Left lobe of liver (tissue), 2 donors: ENCODE measurements around the gene GTF2H1. TPM values are rescaled to one million over a fixed set of nuclear protein-coding genes. Genes with fewer than 3 reads are reported as not detected.
A peak's percentile ranks its signal among the peaks of the same experiment; 100 is the strongest.

Experiments
- ATAC-seq: fragments of 200-7000 bp; cut with Tn5 transposase; one replicate; pipeline ENCODE4 v1.9.1; 2020; ENCODE audit warnings: mild to moderate bottlenecking, moderate library complexity
- DNase-seq: peaks from one replicate; pipeline ENCODE4 v3.0.0-alpha.2; 2020; ENCODE audit warnings: low spot score
- total RNA-seq: library from RNA; stranded (reverse); gene quantifications from one replicate; pipeline ENCODE4 v1.2.1, GENCODE V29; 2021
- donor health status: DM: no; HTN: no; CAD: no; lungs with moderate emphysema.
- donor health status: DM: no; HTN: yes; CAD: no.

GTF2H1 gene
- total RNA-seq: 11.3 TPM

DNA sequence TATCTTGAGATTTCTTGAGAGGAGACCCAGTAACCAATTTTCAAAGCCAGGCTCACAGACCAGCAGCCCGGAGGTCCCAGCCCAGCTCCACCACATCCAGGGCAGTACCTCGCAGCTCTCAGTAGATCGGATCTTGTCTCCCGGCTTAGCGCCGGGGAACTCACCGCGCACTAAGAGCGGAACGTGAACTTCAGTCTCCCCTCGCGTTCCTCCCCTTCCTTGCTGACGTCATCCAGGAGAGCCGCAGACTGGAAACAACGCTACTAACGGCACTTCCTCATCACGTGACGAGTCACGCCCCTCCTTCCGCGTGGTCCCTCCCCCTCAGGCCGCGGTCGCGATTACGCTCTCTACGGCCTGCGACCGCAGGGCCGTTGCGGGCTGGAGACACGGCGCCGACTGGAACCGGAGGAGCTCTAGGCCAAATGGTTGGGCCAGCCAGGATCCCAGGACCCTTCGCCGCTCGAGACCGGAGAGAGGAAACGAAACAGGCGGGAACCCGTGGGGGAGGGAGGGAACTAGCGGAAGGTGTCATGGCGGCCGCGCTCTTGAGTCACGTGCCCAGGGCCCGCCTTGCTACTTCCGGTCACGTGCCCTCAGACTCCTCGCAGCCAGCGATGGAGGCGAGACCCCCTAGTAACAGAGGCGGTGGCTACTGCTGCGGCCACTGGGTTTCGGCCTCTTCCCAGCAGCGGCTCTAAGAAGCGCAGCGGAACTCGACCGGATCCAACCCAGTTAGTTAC is at the start of gene GTF2H1, which contains the start of gene HPS5:
GTF2H1 (plus strand) TSS at position 599 of the 743 bp plus-strand sequence. CDS start 10,508 bp downstream, outside the sequence.
HPS5 (minus strand) TSS at position 172 of the 743 bp plus-strand sequence. CDS start 4,282 bp downstream, outside the sequence.
- DNase-seq (peak; percentile 98), ATAC-seq (peak; percentile 94)

DNA sequence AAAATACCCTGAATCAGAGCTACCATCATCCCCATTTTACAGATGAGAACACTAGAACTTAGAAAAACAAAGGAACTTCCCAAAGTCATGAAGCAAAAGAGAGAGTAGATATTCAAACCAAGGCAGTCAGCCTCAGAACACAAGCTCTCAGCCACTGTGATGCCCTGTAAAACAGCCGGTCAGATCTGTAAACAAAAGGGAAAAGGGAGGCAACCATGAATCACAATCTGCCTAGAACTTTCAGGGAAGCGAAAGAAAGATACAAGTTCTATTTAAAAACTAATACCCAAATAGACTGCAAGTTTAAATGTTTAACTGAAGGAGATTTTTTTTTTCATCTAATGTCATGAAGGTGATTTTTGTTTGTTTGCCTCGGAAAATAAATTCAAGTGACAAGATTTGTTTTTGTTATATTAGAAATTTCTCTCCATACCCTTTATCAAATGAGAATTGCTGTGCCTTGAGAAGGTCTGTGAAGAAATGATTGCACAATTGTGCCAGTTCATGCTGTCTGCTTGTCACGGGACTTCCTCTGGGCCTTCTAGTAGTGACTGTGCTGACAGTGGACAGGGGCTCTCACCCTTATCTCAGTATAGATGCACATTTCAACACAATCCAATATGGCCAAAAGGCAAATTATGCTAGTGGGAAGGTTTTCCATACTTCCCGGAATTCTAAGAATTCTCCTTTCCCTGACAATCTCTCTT is 44.6 kb upstream of the GTF2H1 start:
- ATAC-seq (peak; percentile 47), DNase-seq (no peak)

DNA sequence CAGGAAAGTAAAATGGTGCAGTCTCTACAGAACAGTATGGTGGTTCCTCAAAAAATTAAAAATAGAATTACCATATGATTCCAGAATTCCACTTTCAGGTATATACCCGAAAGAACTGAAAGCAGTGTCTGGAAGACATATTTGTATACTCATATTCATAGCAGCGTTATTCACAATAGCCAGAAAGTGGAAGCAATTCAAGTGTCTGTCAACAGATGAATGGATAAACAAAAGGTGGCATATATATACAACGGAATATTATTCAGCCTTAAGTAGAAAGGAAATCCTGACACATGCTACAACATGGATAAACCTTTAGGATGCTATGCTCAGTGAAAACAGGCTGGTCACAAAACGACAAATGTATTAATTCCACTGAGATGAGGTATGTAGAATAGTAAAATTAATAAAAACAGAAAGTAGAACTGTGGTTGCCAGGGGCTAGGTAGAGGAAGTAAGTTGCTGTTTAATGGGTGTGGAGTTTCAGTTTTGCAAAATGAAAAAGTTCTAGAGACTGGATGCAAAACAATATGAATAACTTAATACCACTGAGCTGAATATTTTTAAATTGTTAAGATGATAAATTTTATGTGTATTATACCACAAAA is 41.8 kb upstream of the GTF2H1 start:
- no peak for DNase-seq
- ATAC-seq: no peak

DNA sequence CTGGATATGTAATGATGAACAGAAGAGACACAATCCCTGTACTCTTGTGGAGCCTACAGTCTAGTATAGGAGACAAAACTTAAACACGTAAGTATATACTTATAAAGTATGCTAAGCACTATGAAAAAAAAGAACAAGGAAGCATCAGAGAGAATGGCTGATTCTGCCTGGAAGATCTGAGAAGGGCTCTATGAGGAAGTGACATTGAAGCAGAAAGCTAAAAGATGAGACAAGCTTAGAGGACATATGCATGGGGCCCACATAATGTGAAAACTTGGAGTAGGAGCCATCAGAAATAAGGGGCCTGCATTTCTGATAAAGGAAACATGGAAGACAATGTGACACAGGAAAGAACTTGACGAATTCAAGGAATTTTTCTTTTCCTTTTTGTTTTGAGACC is 39.7 kb upstream of the GTF2H1 start:
- ATAC-seq (no peak), DNase-seq (no peak)

DNA sequence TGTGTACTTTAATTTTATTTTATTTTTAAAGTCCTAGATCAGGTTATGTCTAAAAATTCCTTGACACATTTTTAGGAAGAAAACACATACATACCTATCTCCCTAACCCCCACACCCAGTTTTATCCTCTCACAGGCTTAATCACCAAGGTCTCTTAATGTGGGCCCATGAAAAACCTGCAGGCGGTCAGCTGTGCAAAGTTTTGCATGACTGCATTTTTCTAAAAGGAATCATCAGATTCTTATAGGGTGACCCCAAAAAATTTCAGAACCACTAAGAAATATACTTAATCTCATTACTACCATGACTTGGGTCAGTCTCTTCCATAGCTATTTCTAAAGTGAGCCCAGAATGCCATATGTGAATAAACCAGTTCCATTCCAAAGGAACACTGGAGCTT is 36.5 kb upstream of the GTF2H1 start:
- ATAC-seq: no peak
- no peak for DNase-seq

DNA sequence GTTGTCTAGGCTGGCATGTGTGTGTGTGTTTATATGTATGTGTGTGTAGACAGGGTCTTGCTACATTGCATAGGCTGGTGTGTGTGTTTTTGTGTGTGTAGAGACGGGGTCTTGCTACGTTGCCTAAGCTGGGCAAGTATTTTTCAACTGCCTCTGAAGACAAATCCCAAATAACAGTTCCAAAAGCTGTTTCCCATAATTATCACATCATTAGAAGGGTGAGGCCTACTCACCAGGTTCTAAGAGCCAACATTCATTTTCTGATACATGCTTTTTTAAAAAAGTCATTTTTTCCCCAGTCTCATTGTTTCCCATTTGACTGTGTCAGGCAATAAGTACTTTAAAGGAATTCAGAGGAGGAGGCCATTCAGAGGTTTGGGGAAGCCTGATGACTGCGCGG is 33.5 kb upstream of the GTF2H1 start:
- DNase-seq (no peak), ATAC-seq (no peak)

DNA sequence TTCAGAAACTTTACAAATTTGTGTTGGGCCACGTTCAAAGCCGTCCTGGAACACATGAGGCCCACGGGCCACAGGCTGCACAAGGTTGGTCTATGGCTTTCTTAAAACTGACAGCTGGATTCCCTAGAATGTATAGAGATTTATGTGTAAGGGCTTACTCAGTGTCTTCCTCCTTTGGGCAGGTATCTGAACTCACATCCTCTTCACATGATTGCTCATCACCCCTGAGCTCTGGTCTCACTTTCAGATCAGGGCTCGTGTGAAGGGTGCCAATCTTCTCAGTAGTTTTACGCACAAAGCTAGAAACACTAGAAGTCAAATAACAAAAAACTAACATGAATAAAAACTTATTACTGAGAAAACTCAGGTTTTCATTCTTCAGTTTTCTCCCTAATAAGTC is 27.5 kb upstream of the GTF2H1 start:
- DNase-seq (no peak), ATAC-seq (no peak)

DNA sequence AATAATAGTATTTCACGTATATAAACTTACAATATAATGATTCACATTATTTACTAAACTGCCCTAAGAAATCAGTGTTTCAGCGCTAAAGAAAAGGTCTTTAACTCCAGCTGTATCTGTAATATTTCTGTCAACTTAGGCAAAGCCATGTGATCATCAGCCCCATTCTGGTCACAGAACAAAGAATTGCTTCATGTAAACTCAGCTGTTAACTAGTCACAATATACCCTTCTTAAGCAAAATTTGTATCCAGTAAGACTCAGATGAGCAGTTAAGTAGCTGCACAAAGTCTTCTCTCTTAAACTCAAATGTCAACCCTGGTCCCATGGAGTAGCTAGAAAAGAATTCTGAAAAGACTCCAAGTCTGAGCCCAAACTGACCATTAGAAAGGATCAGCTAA is 27.1 kb upstream of the GTF2H1 start:
- ATAC-seq: no peak

DNA sequence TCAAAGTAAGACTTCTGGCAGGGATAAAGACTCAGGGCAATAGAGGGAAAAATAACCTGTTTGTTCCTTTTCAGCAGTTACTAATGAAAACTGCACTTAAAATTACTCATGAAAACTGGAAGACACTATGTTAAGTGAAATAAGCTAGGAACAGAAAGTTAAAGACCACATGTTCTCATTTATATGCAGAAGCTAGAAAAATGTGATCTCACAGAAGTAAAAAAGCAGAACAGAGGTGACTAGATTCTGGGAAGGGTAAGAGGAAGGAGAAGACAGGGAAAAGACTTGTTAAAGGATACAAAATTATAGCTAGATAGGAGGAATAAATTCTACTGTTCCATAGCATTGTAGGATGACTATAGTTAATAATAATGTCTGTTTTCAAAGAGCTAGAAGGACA is 22.6 kb upstream of the GTF2H1 start:
- DNase-seq: no peak
- no peak for ATAC-seq

More for the DNA sequence above, 27.1 kb upstream of the GTF2H1 start:
- DNase-seq: no peak

DNA sequence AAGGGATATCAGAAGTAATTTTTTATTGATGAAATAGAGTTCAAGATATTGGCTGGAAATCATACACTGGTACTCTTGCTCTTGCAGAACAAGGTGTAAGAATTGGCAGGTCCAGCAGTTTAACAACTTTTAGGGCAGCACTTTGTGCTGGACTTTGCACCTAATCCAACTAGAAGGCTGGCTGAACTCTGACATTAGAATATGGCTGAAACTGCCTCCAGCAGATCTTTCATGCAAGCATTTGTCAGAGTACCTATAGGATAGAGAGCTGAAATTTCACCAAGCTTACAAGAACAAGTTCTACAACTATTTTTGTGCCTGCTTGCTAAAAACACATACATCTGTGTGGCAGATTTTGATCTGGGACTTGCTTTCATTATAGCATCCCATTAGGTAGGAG is 17.6 kb upstream of the GTF2H1 start:
- DNase-seq (no peak), ATAC-seq (peak; percentile 65)

DNA sequence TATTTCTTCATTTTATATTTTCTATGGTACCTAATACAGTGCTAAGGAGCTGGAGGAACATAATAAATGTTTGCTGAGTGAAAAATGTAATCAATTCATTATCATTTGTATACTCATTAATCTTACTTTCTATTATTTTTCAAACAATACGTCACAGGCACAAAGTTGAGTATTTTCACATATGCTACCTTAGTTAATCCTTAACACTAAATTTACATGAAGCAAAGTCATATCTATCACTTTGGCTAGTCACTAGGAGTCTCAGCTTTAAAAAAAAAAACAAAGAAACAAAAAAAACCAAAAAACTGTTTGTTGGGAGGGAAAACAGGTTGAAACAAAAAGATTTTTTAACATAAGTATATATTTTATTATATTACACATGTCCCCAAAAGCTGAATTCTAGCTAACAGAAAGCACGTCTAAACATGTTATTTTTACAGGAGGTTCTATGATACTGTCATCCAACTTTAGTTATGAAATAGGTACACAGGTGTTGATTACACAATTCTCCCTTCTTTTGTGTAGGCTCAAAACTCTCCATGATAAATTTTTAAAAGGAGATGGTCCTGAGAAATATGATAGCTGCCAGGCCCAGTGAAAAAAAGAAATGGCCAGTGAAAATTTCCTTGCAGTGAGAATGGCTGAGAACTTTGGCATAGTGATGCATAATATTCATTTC is 14.8 kb upstream of the GTF2H1 start:
- DNase-seq (no peak), ATAC-seq (peak; percentile 22)

DNA sequence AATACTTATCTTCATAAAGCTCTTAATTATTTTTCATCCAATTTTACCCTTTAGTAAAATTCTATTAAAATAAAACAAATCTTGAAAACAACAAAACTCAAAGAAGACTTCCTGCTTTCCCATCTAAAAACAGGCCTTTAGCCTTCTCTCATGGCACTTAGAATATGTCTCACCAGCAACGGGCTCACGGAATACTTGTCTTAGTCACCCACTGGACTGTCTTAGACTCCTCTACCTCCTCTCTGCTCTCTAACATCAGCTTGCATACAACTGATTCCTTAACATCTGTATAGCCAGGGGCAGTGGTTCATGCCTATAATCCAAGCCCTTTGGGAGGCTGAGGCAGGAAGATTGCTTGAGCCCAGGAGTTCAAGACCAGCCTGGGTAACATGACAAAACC is 14.1 kb upstream of the GTF2H1 start:
- ATAC-seq (no peak), DNase-seq (no peak)

DNA sequence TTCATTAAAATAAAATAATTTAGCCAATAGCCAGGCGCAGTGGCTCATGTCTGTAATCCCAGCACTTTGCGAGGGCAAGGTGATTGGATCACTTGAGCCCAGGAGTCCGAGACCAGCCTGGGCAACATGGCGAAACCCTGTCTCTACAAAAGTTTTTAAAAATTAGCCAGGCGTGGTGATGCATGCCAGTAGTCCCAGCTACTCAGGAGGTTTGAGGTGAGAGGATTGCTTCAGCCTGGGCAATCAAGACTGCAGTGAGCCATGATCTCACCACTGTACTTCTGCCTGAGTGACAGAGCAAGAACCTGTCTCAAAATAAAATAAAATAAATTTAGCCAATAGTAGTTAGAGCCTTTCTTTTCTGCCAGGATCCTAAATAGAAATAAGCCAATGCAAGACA is 12.7 kb upstream of the GTF2H1 start:
- peak; percentile 78 for DNase-seq
- peak; percentile 81 for ATAC-seq

DNA sequence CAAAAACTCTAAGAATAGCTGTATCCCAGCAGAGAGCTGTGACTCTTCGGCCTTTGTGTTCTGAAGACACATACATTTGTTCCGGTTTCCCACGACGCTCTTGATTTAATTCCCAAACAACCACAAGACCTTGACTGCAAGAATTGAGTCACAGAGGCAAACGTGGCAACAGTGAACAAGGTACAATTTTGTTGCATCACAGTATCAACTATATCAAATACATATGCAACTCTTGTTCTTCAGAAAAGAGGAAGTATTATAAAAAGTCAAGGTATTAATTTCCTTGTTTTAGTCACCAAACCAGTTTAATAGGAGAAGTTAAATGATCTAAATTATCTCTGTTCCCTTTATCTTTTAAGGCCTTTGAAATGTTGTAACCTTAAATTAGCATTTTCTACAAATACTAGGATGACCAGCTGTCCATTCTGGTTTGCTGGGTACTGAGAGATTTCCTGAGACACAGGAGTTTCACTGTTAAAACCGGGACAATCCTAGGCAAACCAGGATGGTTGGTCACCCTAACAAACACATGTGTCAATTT is 11.5 kb upstream of the GTF2H1 start:
- DNase-seq (peak; percentile 65), ATAC-seq (peak; percentile 50)

DNA sequence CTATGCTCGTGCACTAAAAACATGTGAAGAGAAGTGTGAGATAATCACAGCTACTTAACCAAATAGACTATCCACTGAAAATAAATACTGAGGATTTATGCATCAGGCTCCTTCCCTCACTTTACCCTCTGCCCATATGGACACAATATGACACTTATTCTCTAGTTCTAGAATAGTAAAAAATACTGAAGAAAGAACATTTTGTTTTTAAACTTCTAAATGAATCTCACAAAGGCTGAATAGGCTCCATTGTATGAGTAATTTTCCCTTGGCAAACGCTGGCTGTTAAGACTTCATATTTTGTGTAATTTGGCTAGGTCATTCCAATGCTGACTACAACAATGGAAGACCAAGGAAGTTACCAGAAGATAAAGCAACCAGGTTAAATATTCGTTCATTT is 10.4 kb upstream of the GTF2H1 start:
- no peak for DNase-seq
- ATAC-seq: no peak

DNA sequence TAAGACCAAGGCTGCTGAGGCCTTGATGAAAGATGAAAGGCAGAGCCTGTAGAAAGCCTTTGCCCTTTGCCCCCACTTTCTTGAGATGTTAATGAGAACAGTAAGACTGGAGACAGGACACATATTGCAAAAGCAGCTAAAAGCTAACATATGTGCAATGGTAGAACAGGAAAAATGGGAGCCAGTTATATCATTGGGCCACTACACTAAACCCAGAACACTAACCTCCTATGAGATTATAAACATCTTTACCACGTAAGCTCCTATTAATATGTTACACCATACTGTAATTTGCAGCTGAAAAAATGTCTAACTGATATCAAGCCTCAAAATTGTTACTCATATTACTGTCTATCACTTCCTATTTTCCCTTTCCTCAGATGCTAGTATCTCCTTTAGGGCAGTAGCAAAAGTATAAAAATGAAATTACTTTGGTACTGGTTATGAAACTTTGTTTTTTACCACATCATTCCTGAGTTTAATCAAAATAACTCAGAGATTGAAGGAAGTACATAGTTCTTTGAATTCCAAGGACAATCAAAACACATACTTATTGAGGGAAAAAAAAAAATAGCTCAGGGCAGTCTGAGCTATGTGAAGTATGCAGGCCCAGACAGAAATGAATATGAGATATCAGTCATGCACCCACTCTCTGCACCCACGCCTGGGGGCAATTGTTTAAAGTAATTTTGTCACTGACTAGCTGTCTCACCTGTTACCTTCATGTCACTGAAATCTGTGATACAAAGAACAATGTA is 9.5 kb upstream of the GTF2H1 start:
- no peak for ATAC-seq

DNA sequence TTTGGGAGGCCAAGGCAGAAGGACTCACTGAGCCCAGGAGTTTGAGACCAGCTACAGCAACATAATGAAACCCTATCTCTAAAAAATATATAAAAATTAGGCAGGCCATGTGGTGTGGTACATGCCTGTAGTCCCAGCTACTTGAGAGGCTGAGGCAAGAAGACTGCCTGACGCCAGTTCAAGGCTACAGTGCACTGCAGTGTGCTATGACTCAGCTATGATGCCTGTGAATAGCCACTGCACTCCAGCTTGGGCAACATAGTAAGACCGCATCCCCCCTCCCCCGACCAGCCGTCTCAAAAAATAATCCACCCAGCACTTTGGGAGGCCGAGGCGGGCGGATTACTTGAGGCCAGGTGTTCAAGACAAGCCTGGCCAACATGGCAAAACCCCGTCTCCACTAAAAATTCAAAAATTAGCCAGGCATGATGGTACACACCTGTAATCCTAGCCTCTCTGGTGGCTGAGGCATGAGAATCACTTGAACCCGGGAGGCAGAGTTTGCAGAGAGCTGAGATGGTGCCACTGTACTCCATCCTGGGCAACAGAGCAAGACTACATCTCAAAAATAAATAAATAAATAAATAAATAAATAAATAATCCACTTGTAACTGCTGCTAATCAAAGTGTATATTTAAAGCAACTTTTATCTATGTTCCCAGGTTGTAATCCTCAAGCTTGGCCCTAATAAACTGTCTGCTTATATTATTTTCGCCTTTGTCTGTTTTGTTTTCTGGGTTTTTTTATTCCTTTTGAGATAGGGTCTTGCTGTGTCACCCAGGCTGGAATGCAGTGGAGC is 8.2 kb upstream of the GTF2H1 start:
- DNase-seq: no peak
- no peak for ATAC-seq

More for the DNA sequence above, 9.5 kb upstream of the GTF2H1 start:
- DNase-seq: no peak

DNA sequence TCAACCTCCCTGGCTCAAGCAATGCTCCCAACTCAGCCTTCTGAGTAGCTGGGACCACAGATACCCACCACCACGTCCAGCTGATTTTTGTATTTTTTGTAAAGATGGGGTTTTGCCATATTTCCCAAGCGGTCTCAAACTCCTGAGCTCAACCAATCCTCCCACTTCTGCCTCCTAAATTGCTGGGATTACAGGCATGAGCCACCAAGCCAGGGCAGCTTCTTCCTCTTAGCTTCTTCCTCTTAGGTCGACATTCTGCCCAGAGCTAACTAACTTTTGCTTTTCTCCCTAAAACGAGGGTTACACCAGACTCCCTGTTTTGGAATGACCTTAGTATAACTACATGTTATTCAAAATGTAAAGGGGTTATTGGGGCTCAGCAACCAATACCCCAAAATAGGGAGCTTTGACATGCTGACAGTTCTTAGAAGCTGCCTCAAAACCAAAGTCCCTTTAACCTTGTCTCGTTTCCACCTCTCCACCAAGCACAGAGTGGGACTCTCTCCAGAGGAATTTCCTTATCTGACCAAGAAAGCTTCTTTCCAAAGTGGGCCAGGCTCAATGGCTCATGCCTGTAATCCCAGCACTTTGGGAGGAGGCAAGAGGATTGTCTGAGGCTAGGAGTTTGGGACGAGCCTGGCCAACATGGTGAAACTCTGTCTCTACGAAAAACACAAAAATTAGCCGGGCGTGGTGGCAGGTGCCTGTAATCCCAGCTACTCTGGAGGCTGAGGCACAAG is 7.4 kb upstream of the GTF2H1 start:
- DNase-seq: no peak
- no peak for ATAC-seq

DNA sequence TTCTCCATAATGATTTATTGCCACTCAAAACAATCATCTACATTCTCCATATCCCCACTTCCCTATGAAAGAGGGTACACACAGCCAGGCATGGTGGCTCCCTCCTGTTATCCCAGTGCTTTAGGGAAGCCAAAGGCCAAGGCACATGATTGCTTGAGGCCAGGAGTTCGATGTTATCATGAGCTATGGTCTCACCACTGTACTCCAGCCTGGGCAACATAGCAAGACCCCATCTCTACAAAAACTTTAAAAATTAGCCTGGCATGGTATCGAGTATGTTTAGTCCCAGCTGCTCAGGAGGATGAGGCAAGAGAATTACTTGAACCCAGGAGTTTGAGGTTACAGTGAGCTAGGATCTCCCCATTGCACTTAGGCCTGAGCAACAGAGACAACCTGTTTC is 6.5 kb upstream of the GTF2H1 start:
- ATAC-seq (no peak), DNase-seq (no peak)
